Measurements from ENCODE around the gene P4HA2.

P4HA2 gene

DNA sequence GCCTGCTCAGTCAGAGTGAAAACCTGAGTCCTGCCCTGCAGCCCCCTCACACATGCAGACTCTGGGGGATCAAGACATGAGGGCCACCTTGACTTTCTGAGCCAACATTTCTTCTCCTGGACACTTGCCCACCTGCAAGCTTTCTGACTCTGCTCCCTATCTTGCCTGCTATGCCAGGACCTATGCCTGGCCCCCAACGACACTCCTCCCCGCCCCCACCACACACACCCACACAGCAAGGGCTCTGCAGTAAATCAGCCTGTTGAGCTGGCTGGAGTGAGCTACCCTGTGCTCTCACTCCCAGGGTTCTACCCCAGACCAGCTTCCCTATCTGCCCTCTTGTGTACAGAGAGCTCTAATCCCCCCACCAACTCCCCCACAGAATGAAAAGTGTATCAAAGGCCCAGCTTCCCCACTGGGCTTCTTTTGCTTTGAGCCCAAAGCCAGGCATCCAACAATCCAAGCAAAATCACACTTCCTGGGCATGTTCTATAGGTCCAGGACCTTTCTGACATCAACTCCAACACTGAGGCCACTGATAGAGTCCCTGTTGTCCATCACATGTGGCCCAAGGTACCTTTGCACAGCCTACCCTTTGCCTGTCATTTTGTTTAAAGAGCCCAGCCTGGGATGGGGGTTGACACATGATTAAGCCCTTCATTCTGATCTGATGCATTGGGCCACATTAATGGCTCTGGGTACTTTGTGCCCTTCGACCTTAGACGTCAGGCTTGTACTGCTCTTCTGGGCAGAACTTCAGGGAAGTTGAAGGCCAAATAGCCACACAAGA lies 37.1 kb upstream of the P4HA2 start:
- no peak for DNase-seq (ENCODE audit: low spot score)

DNA sequence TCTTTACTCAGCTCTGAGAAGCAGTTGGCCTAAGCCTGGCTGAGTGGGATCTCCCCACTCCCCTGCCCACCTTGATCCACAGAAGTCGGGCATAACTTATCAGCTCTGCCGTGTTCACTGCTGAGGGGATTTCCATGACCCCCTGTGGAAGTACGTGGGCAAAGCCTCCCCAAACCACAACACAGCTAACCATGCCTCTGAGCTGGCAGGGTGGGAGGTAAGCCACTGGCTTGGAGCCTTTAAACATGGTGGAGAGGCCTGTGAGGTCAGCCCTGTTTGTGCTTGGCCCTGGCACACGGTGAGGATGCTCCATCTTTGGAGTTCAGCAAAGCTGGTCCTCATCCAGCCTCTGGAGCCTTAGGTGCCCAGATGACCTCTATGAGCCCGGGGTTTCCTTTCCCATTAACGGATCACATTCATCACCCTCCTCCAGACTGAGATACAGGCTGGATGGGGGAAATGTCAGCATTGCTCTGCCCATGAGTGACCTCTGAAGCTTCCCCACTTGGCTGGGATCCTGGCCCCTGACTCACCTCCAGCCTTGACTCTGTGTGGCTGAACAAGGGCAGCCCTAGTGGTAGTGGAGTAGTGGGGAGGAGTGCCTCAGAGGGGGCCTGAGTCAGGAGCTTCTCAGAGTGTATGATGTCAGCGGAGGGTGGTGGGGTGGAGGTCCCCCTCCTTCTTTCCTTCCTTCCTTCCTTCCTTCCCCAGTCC lies 36.1 kb upstream of the P4HA2 start:
- no peak for DNase-seq (ENCODE audit: low spot score)

DNA sequence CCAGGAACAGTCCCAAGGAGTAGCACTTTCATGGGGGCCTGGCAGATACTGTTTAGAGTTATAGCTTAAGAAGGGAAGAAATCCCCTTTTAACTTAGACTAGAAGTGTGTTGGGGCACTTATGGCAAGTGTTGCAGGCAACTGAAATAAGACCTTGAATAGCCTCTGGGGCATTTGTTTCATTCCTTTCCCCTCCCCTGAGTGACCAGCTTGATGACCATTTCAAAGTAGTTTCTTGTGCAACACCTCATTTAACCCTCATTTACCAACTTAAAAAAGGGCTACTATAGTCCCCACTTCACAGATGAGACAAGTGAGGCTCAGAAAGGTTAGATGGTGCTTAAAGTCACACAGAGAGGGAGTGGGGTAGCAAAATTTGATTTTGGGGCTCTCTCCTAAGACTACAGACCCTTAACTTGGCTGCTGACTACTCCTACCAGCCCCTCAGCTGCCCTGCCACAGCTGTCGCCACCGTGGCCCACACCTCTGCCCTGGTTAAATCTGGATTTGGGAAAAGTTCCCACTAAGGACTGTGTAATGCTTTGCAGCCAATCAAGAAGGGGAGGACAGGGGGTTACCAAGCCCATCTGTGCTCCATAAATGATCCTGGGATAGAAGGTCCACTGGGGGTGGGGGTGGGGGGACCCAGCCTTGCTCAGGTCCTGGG lies 35.4 kb upstream of the P4HA2 start:
- DNase-seq (ENCODE audit: low spot score) = no peak

DNA sequence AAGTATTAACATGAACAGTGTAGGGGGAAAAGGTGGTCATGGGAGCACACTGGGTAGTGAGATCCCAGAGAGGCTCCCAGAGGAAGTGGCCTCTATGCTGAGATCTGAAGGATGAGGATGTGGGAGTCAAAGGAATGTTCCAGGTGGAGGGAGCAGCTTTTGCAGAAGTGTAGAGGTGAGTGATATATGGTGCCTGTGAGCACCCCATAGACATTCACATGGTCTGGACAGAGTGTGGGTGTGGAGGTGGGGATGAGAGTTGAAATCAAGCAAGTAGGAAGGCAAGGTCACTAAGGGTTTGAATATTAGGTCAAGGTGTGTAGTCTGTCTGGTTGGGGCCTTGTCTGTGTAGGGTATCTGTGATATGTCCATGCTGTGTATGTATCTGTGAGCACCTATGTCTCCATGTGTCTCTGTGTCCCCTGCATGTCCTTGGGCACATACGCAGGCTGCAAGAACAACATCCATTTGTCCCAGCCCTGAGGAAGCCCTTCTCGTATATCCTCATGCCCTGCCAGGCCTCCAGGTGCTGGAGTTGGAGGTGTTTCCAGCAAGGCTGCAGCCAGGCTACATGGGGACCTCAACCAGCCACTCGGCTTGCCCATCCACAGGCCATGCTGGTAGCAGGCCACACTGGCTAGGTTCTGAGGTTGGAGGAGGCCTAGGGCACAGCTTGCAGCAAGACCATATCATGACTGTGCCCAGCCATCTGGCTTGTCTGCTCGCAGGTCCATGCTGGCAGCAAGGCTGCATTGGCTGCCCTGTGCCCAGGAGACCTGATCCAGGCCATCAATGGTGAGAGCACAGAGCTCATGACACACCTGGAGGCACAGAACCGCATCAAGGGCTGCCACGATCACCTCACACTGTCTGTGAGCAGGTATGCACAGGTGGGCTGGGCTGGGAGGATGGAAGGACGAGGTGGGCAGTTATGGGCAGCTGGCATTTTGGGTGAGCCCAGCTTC lies 34.5 kb upstream of the P4HA2 start:
- DNase-seq (ENCODE audit: low spot score) = no peak

DNA sequence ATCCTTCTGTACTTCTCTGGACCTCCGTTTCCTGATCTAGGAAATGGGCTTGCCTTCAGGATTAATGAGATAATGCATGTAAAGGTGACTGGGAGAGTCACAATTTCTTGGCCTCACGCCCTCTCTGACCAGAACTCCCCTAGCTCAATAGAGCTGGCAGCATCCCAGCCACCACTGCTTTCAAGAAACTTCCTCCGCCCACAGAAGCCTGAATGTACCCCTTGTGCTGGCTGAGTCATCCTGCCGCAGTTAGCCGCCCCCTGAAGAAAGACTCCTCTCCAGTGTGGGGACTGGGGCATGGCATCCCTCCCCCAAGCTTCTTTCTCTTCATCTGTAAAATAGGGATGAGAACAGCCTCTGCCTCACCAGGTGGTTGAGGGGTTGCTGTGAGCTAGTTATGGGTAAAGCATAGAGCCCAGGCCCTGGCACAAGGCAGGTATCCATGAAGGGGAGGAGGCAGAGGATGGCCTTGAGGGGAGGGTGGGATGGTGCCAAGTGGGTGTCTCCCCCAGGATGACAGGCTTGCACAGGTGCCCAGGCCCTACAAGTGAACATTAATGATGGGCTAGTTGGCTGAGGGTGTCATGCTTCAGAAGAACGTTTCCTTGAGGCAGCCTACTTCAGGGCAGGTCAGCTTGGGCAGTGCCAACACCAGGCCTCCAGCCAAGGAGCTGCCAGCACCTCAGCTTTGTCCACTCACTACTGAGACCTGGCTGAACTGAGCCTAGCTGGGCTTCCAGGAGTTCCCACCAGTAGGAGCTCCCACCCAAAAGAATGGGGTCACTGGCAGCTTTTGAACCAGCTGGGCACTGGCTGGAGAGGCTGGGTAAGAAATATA lies 33.3 kb upstream of the P4HA2 start:
- peak; percentile 40 for DNase-seq (ENCODE audit: low spot score)

DNA sequence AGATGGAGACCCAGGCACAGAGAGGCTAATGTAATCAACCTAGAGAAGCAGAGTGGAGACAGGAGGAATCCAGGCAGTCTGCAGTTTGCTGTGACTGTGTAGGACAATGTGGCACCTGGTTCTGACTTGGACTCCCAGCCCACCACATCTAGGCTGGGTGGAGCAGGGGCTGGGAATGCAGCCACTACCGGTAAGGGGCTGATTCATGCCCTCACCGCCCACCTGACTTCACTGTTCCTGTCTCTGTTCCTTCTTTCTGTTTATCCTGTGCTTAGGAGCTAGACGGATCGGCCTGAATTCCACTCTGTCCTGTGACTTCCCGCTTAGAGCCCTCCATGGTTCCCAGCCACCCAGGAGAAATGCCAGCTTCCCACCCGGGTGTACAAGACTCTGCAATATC lies 32.4 kb upstream of the P4HA2 start:
- DNase-seq (ENCODE audit: low spot score) = no peak

DNA sequence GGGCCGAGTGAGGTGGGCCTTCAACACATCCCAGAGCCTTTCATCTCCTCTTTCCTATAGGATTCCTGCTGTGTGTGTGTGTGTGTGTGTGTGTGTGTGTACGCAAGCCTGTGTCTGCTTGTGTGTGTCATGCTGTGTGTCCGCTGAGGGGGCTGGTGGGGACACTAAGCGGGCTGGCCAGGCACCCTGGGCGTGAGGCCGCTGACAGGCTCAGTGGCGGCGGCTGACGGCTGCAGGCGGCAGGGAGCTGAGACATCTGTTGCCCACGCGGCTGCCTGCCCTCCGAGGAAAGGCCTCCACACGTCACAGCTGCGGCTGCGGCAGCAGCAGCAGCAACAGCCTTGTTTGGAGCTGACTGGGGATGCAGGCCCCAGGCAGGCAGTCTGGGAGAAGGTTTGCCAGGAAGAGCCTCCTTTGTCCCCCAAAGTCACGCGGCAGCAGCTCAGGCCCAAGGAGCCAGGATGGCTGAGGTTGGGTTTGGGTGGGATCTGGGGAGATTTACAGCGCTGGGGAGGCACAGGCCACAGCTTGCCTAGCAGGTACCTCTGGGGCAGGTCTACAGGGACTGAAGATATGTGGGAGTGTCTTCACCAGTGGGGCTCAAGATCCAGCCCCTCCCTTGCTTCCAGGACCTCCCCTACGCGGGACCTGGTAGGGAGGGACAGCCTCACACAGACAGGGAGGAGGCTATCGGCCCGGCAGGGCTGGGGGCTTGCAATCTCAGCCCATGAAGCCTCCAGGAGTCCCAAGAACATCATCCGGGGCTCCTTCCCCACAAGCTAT lies 31.6 kb upstream of the P4HA2 start:
- no peak for DNase-seq (ENCODE audit: low spot score)

DNA sequence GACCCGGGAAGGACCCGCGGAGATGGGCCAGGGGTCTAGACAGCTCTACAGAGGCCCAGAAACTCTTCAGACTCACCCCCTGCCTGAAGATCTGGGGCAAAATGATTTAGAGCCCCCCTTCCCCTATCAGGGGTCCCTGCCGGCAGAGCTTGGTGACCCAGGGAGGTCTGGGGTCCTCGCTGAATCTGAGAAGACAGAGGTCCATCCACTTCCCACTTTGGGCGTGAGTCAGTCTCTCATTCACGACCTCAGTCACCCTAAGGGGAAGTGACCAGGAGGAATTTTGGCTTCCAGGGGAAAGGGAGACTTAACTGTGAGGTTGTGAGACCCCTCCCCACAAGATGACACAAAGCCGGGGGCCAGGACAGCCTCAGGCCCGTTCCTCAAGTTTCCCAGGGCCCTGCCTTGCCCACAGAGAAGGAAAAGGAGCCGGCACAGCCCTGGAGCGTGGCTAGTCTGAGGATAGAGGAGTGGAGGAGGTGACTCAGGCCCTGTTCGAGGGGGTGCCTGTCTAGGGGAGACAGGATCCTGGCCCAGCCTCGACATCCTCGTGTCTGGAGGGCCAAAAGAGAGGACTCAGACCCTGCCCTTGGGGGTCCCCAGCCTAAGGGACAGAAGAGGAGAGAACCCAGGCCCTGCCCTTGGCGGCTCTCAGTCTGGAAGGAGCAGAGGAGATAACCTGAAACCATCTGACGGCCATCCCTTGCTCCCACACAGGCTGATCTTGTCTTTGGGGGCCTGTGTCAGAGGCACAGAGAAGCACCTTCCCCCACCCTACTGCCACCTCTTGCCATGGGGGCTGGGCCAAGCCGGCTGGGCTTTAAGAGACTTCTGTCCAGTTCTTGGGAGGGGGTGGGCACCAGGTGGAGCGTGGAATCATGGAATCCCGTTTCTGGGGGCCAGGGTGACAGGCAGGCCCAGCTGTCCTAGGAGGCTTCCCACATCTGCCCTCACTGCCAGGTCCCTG lies 30.7 kb upstream of the P4HA2 start:
- no peak for DNase-seq (ENCODE audit: low spot score)

DNA sequence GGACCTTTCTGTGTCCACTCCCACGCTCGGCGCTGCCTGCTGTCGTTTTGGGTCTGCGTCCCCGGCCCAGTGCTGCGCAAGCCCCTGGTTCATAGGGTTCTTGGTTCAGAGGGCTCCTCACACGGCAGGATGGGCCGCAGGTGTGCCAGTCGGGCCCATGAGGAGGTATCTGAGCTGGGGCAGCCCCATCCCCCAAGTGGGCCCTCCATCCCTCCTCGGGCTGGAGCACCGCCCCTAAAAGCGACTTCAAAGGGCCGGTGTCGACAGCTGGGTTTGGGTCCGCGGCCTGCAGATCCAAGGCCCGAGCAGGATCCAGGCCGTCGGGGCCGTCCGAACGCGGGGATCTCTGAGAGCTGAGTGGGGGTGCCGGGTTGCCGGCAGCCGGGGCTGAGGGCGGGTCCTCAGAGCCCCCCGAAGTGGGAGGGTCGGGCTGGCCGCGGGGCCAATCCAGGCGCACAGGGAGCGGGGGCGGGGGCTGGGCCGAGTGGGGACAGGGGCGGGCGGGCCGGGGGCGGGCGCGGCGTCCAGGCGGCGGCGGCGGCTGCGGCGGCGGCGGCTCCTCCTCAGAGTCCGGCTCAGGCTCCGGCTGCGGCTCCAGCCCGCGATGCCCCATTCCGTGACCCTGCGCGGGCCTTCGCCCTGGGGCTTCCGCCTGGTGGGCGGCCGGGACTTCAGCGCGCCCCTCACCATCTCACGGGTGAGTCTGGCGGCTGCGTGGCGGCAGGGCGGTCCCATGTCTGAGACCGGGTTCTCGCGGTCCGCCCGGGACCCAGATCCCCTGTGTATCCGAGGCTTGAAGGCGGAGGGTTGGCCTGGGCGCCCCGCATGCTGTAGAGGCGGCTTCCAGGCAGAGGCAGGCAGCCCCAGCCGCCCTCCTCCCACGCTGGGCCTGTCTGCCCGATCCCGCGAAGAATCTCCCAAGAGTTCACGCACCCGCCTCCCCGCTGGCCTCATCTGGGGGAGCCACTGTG lies 29.8 kb upstream of the P4HA2 start, which contains the start of gene PDLIM4:
Gene PDLIM4, plus strand, starts transcription at position 566 of the 971 bp plus-strand sequence. Its CDS starts 39 bp downstream, at position 605.
- no peak for DNase-seq (ENCODE audit: low spot score)

DNA sequence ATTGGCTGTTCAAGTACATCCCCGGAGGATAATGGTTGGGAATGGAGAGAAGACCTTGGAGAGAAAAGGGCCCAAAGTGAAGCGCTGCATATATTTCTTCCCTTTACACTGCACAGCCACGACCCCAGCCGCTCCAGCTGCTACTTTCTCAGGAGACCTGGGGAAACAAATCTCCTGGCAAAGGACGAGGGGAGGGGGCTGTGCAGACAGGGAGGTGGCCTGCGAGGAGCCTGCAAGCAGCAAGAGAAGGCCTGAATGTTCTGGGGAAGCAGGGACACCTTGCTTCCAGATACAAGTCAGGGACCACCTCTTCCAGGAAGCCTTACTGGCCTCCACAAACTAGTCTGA lies 29.1 kb upstream of the P4HA2 start:
- DNase-seq (ENCODE audit: low spot score) = no peak

DNA sequence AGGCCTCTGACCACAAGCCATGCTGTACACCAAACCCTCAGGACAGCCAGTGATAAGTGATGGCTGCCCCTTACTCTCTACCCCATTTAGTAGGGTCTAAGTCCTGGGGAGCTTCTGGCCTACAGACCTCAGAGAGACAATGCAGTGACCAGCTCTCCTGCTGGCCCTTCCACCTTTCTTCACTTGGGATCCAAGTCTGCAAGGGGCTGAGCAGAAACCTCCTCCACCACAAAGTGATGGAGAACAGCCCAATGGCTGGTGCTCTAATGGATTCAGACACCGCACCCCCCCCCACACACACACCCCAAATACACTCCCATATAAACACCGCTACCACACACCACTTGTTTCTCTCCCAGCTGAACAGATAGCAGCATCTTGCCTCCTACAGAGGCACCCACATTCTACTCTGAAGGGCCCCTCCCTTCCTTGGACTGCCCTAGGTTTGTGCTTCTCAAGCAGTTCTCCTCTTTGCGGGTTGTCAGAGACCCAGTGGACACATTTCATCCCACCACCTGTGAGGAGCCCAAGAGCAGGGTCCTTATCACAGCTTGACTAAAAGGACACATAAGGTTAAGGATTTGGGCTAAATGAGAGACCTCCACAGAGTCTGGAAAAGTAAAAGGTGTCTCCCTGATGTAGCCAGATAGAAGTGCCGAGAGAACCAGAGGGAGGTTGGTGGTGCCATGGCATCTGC lies 28.6 kb upstream of the P4HA2 start:
- no peak for DNase-seq (ENCODE audit: low spot score)

DNA sequence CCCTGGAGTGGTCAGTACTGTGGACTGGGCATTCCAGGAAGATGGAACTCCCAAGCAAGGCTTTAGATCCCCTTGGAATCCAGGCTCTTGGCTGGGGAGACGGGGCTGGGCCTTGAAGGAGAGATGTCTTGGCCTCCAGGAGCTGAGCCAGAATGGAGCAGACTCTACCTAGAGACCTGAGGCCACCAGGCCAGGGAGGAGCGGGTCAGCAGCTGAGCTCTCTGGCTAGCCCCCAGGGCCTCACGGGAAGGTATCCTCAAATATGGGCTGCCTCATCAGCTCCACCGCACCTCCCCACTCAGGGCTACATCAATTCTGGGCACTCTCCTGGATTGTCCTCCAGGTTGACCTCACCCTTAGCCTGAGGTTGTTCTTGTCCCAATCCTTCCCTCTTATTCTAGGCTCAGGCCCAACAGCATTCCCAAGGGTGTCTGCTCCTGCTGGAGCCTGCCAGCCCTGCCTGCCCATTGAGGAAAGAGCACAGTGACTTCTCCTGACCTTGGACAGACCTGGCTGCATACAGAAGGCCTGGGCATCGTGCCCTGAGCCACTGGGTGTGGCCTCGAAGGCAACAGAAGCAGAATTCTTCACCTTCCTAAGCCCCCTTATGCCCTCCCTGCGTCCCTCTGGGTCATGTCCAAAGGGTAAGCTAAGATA lies 26.8 kb upstream of the P4HA2 start:
- DNase-seq (ENCODE audit: low spot score) = no peak

DNA sequence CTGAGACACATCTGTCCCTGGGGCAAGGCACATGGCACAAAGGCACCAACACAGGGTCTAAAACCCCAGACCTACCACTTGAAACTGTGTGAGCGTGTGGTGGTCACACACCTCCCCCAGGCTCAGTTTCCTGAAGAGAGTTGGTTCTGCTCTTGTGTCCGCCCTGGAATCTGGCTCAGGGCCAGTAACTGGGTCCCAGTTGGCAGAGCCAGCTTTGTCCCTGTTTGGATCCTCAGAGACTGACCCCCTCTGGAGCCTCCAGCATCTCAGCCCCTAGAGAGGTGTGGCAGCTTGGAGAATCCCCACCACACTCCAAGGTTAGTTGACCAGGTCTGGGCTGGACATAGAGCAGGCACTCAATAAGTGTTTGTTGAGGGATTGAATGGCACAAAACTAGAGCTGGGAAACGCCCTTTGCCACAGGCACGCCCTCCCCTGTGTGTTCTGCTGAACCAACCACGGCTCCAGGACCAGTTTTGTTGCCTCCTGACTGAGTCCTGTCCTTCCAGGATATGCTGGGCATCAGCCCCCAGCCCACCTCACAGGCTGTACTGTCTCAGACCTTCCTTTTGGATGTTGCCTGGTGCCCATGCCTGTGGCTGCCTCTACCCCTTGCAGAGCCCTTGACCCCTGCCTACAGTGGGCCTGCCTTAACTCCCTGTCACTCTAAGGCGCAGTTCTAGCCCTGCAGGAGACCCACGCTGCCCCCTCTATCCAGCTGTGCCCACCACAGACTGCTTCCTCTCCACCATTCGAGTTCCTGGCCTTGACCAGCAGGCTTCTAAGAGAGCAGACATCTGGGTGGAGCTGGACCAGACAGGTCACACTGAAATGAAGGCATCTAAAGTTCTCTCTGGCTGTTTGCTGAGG lies 26.0 kb upstream of the P4HA2 start:
- no peak for DNase-seq (ENCODE audit: low spot score)

DNA sequence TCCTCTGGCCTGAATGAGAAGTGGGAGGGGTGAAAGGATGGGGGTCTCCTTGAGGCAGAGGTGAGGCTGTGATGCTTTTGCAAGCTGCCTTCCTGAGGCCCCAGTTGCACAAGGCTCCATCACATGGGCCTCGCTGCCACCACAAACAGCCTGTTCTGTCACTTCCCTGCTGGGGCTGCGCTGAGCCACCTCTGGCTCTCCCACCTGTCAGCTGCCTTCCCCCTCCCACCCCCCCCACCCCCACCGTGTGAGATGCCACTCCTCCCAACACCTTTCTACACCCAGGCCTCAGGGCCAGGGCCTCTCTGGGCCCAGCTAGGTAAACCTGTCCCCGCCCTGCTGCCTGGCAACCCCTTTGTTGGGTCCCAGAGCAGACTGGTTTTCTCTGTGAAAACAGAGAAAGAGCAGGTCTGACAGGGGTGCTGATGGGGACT lies 25.4 kb upstream of the P4HA2 start:
- DNase-seq (ENCODE audit: low spot score) = no peak

DNA sequence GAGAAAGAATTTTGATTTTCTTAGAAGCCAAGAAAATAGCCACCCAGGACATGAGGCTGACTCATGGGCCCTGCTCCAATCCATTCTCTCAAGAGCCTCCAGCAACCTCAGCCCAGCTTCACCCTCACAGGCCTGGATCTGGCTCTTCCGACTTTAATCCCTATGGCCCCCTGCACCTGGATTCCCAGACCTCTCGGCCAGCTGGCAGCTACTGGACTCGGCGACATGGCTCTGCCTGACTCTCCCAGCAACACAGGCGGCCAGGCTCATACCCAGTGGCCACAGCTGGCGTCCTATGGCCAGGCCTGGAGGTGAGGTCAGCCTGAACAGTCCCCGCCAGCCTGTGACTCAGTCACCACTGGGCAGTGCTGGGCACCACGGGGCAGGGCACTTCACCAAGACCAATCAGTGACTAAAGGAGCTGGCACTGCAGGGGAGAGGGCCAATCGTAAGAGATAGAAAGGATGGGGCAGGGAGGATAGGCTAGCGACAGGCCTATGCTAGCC lies 23.6 kb upstream of the P4HA2 start:
- no peak for DNase-seq (ENCODE audit: low spot score)

Data from pons (tissue), 1 donor.